ENCODE results near the gene ITPR1. TPM values are rescaled to one million over a fixed set of nuclear protein-coding genes. Genes with fewer than 3 reads are reported as not detected.

ITPR1 gene
- total RNA-seq, 1 experiment from 2014 or later, result 11.3 TPM

DNA sequence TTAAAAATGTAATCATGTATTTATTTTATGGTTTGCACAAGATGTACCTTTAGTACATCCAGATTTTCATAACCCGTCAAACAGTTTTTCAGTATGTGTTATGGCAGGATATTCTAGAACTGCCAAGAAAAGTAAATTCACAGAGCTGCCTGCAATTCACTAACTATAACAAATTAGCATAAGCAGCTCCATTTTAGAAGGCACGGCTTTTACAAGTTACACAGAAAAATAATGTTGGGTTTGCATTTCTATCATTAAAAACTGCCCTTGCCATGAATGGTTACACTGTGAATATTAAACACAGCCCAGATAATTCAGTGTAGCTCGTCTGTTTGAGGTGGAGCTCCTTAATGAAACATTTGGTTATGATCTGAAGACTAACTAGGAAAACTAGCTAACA, 391.7 kb downstream of the ITPR1 start:
- intact Hi-C loops (cut with micrococcal nuclease; ENCODE audit: unreplicated experiment), result loop anchor here (5.0 kb wide), 1 partner anchor 163 kb away; no protein-coding TSS in a partner anchor
- POLR2A ChIA-PET (ENCODE audit: unreplicated experiment), result no interaction called here
- no peak for DNase-seq
- no TSS peak for BruUV-seq (replicated peaks)
- Histone ChIP-seq H3K79me2 (ENCODE audit: low read depth) (no peaks in the 10 kb centered on the region), H3K27ac (no peak overlapping the region), H2AFZ (no peak overlapping the region), H3K4me3 (no peak overlapping the region), H3K4me1 (replicated peaks; ENCODE audit: insufficient read depth) (no peaks in the 10 kb centered on the region), H3K27me3 (ENCODE audit: insufficient read depth, low read depth) (no peaks in the 10 kb centered on the region), H4K20me1 (ENCODE audit: insufficient read depth) (no peaks in the 10 kb centered on the region), H3K36me3 (ENCODE audit: low read depth) (no peaks in the 10 kb centered on the region), H3F3A (ENCODE audit: insufficient read depth, low read depth) (no peaks in the 10 kb centered on the region), H3K9me2 (ENCODE audit: insufficient read depth) (no peaks in the 10 kb centered on the region), H3K4me2 (no peak overlapping the region), H3K9me3 (ENCODE audit: insufficient read depth, low read depth) (peaks cover 3% of the 10 kb centered on the region)
- TF ChIP-seq, protein P1, sequence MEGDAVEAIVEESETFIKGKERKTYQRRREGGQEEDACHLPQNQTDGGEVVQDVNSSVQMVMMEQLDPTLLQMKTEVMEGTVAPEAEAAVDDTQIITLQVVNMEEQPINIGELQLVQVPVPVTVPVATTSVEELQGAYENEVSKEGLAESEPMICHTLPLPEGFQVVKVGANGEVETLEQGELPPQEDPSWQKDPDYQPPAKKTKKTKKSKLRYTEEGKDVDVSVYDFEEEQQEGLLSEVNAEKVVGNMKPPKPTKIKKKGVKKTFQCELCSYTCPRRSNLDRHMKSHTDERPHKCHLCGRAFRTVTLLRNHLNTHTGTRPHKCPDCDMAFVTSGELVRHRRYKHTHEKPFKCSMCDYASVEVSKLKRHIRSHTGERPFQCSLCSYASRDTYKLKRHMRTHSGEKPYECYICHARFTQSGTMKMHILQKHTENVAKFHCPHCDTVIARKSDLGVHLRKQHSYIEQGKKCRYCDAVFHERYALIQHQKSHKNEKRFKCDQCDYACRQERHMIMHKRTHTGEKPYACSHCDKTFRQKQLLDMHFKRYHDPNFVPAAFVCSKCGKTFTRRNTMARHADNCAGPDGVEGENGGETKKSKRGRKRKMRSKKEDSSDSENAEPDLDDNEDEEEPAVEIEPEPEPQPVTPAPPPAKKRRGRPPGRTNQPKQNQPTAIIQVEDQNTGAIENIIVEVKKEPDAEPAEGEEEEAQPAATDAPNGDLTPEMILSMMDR (conservative IDR thresholded peaks at IDR 0.05), result no peak
- no peak for TF ChIP-seq EZH2 (IDR thresholded peaks at IDR 0.05; ENCODE audit: low read depth)
- CTCF ChIA-PET, result interaction anchor here (0.6 to 0.7 kb wide), 3 partner anchors 9 to 159 kb away, joined by 3 read pairs; no protein-coding TSS in a partner anchor

DNA sequence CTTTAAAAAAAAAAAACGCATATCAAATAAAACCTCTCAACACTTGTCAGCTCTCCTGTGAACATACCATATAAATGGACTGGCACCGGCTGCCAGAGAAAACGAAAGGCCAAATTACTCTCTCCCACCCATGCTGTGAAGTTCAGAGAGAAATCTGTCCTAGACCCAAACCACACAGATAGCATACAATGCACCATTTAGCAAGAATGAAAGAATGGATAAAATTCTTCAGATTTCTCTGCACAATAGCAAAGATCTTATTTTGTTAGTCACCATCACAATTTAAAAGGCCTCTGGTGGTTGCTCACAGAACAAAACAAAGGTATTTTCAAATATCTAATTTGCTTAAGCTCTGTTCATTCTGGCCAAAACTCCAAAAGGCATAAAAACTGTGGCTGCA, 392.2 kb downstream of the ITPR1 start:
- Histone ChIP-seq H3K4me3 (no peak overlapping the region), H2AFZ (no peak overlapping the region), H3K27ac (no peak overlapping the region), H3K27me3 (ENCODE audit: insufficient read depth, low read depth) (no peaks in the 10 kb centered on the region), H3K79me2 (ENCODE audit: low read depth) (no peaks in the 10 kb centered on the region), H4K20me1 (ENCODE audit: insufficient read depth) (no peaks in the 10 kb centered on the region), H3K9me2 (ENCODE audit: insufficient read depth) (no peaks in the 10 kb centered on the region), H3K4me2 (no peak overlapping the region), H3K9me3 (ENCODE audit: insufficient read depth, low read depth) (peaks cover 3% of the 10 kb centered on the region), H3F3A (ENCODE audit: insufficient read depth, low read depth) (no peaks in the 10 kb centered on the region), H3K4me1 (replicated peaks; ENCODE audit: insufficient read depth) (no peaks in the 10 kb centered on the region), H3K36me3 (ENCODE audit: low read depth) (no peaks in the 10 kb centered on the region)
- TF ChIP-seq, protein P1 (conservative IDR thresholded peaks at IDR 0.05), result no peak
- no peak for TF ChIP-seq EZH2 (IDR thresholded peaks at IDR 0.05; ENCODE audit: low read depth)
- intact Hi-C loops (cut with micrococcal nuclease; ENCODE audit: unreplicated experiment), result loop anchor here (5.0 kb wide), 1 partner anchor 163 kb away; no protein-coding TSS in a partner anchor
- no peak for DNase-seq
- no TSS peak for BruUV-seq (replicated peaks)
- ChIA-PET CTCF (interaction anchor here (0.7 kb wide), 2 partner anchors 146 to 159 kb away, joined by 3 read pairs; no protein-coding TSS in a partner anchor), POLR2A (ENCODE audit: unreplicated experiment) (interaction anchor here (0.6 kb wide), 2 partner anchors 59 to 168 kb away, joined by 3 read pairs; no protein-coding TSS in a partner anchor)

DNA sequence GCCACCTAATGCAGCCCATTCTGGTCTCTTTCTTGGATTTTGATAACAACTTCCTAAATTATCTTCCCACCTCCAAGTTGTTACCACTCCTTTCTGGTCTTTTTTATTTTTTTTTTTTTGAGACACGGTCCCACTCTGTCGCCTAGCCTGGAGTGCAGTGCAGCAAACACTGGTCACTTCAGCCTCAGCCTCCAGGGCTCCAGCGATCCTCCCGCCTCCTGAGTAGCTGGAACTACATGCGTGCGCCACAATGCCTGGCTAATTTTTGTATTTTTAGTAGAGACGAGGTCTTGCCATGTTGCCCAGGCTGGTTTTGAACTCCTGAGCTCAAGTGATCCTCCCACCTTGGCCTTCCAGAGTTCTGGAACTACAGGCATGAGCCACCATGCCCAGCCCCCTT, 393.3 kb downstream of the ITPR1 start:
- H4K20me1 ChIP-seq (ENCODE audit: insufficient read depth), result no peaks in the 10 kb centered on the region
- no peaks in the 10 kb centered on the region for H3K4me1 ChIP-seq (replicated peaks; ENCODE audit: insufficient read depth)
- no peak overlapping the region for H3K27ac ChIP-seq
- TF ChIP-seq, protein P1 (conservative IDR thresholded peaks at IDR 0.05), result no peak
- TF ChIP-seq EZH2 (IDR thresholded peaks at IDR 0.05; ENCODE audit: low read depth), result no peak
- no peaks in the 10 kb centered on the region for H3F3A ChIP-seq (ENCODE audit: insufficient read depth, low read depth)
- POLR2A ChIA-PET (ENCODE audit: unreplicated experiment), result no interaction called here
- DNase-seq, result no peak
- intact Hi-C loops (cut with micrococcal nuclease; ENCODE audit: unreplicated experiment), result loop anchor here (5.0 kb wide), 1 partner anchor 164 kb away; no protein-coding TSS in a partner anchor
- no peaks in the 10 kb centered on the region for H3K79me2 ChIP-seq (ENCODE audit: low read depth)
- no peaks in the 10 kb centered on the region for H3K36me3 ChIP-seq (ENCODE audit: low read depth)
- H3K27me3 ChIP-seq (ENCODE audit: insufficient read depth, low read depth), result no peaks in the 10 kb centered on the region
- BruUV-seq (replicated peaks), result no TSS peak
- no peak overlapping the region for H3K4me3 ChIP-seq
- CTCF ChIA-PET, result no interaction called here
- H3K9me3 ChIP-seq (ENCODE audit: insufficient read depth, low read depth), result no peaks in the 10 kb centered on the region
- no peaks in the 10 kb centered on the region for H3K9me2 ChIP-seq (ENCODE audit: insufficient read depth)
- no peak overlapping the region for H3K4me2 ChIP-seq
- H2AFZ ChIP-seq, result no peak overlapping the region

Measured in PC-9 (cell line).